ENCODE data around the gene WDPCP. TPM values are rescaled to one million over a fixed set of nuclear protein-coding genes. Genes with fewer than 3 reads are reported as not detected.

Gene WDPCP
- total RNA-seq, 1 experiment from 2014 or later = 7.4 TPM

GRCh38 chr2:63598981-63599380, 10.7 kb upstream of the WDPCP start:
- peaks cover 34% of the 10 kb centered on the region for H3K36me3 ChIP-seq (ENCODE audit: control insufficient read depth, insufficient read depth, low read length)
- in situ Hi-C loops (cut with HindIII; ENCODE audit: low pct_unique_long_range_greater_than_20kb, low sequenced_read_pairs) = no loop called here
- POLR2A ChIA-PET = no interaction called here

GRCh38 chr2:63596401-63596883, 8.2 kb upstream of the WDPCP start:
- Histone ChIP-seq H3K4me3 (ENCODE audit: low read depth in 2 of 2, low read length in 2 of 2) (no peak overlapping the region), H3K27ac (ENCODE audit: low read length) (no peak overlapping the region), H3K4me1 (ENCODE audit: control insufficient read depth, insufficient read depth, low read length) (0 out of 2 replicates have a peak, but pooled peaks cover under 1% of the 10 kb centered on the region), H3K9me3 (ENCODE audit: control insufficient read depth, insufficient read depth, low read depth, low read length) (no peaks in the 10 kb centered on the region), H3K36me3 (ENCODE audit: control insufficient read depth, insufficient read depth, low read length) (peaks cover 32% of the 10 kb centered on the region), H3K27me3 (ENCODE audit: control insufficient read depth, insufficient read depth, low read length) (no peaks in the 10 kb centered on the region)
- intact Hi-C loops (cut with micrococcal nuclease; ENCODE audit: unreplicated experiment) (no loop called here), in situ Hi-C loops (cut with HindIII; ENCODE audit: low pct_unique_long_range_greater_than_20kb, low sequenced_read_pairs) (no loop called here)
- CTCF ChIA-PET = no interaction called here
- no peak for ATAC-seq
- DNase-seq (ENCODE audit: low read depth, low spot score) = no peak
- POLR2A ChIA-PET = no interaction called here
- BruUV-seq (replicated peaks) = no TSS peak
- TF ChIP-seq SIN3A (IDR thresholded peaks at IDR 0.05; ENCODE audit: borderline replicate concordance, insufficient read depth, low read depth, low read length) = no peak
- TF ChIP-seq CTCF (IDR thresholded peaks at IDR 0.05) = no peak
- no peak for TF ChIP-seq TCF7L2 (IDR thresholded peaks at IDR 0.05; ENCODE audit: low read depth, low read length)
- TF ChIP-seq REST (IDR thresholded peaks at IDR 0.05; ENCODE audit: insufficient read depth in 1 of 2, low read depth in 2 of 2, low read length in 1 of 2) = no peak
- TF ChIP-seq POLR2AphosphoS5 (IDR thresholded peaks at IDR 0.05; ENCODE audit: low read depth, low read length) = no peak

More at GRCh38 chr2:63598981-63599380, 10.7 kb upstream of the WDPCP start:
- no peak overlapping the region for H3K4me3 ChIP-seq (ENCODE audit: low read depth in 2 of 2, low read length in 2 of 2)
- no TSS peak for BruUV-seq (replicated peaks)
- no peaks in the 10 kb centered on the region for H3K4me1 ChIP-seq (ENCODE audit: control insufficient read depth, insufficient read depth, low read length)
- TF ChIP-seq CTCF (IDR thresholded peaks at IDR 0.05) (no peak), POLR2AphosphoS5 (IDR thresholded peaks at IDR 0.05; ENCODE audit: low read depth, low read length) (no peak), SIN3A (IDR thresholded peaks at IDR 0.05; ENCODE audit: borderline replicate concordance, insufficient read depth, low read depth, low read length) (no peak), TCF7L2 (IDR thresholded peaks at IDR 0.05; ENCODE audit: low read depth, low read length) (no peak), REST (IDR thresholded peaks at IDR 0.05; ENCODE audit: insufficient read depth in 1 of 2, low read depth in 2 of 2, low read length in 1 of 2) (no peak)
- no peaks in the 10 kb centered on the region for H3K27me3 ChIP-seq (ENCODE audit: control insufficient read depth, insufficient read depth, low read length)
- CTCF ChIA-PET = no interaction called here
- no peak for ATAC-seq
- H3K9me3 ChIP-seq (ENCODE audit: control insufficient read depth, insufficient read depth, low read depth, low read length) = no peaks in the 10 kb centered on the region
- DNase-seq (ENCODE audit: low read depth, low spot score) = no peak
- no peak overlapping the region for H3K27ac ChIP-seq (ENCODE audit: low read length)
- intact Hi-C loops (cut with micrococcal nuclease; ENCODE audit: unreplicated experiment) = no loop called here
